SU-DHL-6 (cell line): ENCODE measurements around the gene NRARP.

ENCODE experiments used
- CTCF ChIP-seq: fragments of 200-600 bp; sonication (generic); IDR thresholded peaks from one replicate; pipeline ENCODE4 v1.5.1; 2017; ENCODE audit warnings: antibody characterized with exemption, mild to moderate bottlenecking, low read length, moderate library complexity; ENCODE audit not compliant: insufficient read depth, poor library complexity, severe bottlenecking
- EZH2phosphoT487 ChIP-seq: fragments of 200-600 bp; sonication (generic), shearing (Covaris generic); conservative IDR thresholded peaks from 2 replicates; pipeline ENCODE4 v1.6.1; 2018; ENCODE audit warnings: mild to moderate bottlenecking, antibody characterized with exemption, low read length, moderate library complexity, mixed read lengths

DNA sequence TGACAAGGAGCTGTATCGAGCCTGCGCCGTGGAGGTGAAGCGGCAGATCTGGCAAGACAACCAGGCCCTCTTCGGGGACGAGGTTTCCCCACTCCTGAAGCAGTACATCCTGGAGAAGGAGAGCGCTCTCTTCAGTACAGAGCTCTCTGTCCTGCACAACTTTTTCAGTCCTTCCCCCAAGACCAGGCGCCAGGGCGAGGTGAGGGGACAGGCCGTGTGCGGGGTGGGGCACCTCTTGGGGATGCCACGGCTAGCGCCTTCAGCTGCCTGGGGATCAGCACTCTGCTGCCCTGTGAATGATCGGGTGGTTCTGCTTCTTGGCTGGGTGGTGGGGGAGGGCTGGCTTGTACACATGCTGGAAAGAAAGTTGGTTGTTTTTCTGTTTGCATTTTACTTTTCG is 45.2 kb downstream of the NRARP start:
- TF ChIP-seq CTCF (no peak), EZH2phosphoT487 (no peak)
